ENCODE measurements around the gene SHF.

GRCh38 chr15:45118996-45119395, 68.8 kb downstream of the SHF start:
- TF ChIP-seq CTCF (conservative IDR thresholded peaks at IDR 0.05; ENCODE audit: low read depth, low read length) (no peak), EZH2 (IDR thresholded peaks at IDR 0.05; ENCODE audit: borderline replicate concordance, low read depth, low read length, poor library complexity, severe bottlenecking) (no peak)
